Mesenteric fat pad (tissue), 1 donor: ENCODE data around the gene RAB6B. TPM values are rescaled to one million over a fixed set of nuclear protein-coding genes. Genes with fewer than 3 reads are reported as not detected.
"Not testable (repeated sequence)": the region's sequence is repeated elsewhere in the genome, so short reads cannot be mapped to it uniquely, and the experiment has no call there.

Experiments
- DNase-seq: peaks from one replicate; pipeline ENCODE4 v3.0.0-alpha.2; 2020; ENCODE audit warnings: low spot score
- total RNA-seq: library from RNA; stranded (reverse); fragmentation: NEBNext Ultra II Directional; extraction: Animal tissue kit (Norgen Biotek cat#: 25700); gene quantifications from one replicate; pipeline ENCODE4 v1.2.1, GENCODE V29; 2021
- donor health status: DM: yes; HTN: yes; CAD: no.

Gene RAB6B
- total RNA-seq, 1 donor from 2014 or later: 64.8 TPM

DNA sequence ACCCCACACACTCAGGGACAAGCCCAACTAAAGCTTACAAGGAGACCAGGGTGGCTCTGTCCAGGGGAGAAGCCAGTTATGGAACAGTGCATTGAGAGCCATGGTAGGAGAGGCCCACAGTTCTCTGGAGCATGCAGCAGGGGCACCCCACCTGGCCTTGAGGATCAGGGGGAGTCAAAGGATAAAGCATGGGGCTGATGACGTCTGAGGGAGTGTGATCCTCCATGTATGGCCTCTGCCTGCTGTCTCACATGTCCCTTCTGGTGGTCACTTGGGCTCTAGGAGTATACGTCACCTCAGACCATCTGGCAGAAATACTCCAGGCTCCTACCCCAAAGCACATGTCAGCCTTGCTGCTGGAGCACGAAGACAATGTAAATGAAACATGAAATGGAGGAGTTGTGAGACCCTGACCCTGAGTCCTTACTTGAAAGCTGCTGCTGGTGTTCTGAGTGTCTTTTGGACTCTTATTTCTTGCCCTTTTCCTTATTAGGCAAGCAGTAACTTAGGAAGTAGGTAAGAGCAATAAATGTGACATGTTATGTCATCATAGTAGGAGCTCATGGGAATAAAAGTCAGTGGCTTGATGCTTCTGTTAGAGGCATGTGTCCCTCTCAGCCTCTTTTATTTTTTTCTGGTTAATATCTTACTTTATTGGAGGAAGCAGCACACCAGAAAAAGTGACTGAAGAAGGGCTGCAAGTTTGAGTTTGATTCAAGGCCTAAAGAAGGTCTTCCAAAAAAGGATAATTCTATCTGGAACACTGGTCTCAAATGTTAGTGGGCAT, 74.6 kb downstream of the RAB6B start:
- no peak for DNase-seq

- no peak for DNase-seq
Observed at GRCh38 chr3:133820129-133820528, 75.6 kb downstream of the RAB6B start.

DNA sequence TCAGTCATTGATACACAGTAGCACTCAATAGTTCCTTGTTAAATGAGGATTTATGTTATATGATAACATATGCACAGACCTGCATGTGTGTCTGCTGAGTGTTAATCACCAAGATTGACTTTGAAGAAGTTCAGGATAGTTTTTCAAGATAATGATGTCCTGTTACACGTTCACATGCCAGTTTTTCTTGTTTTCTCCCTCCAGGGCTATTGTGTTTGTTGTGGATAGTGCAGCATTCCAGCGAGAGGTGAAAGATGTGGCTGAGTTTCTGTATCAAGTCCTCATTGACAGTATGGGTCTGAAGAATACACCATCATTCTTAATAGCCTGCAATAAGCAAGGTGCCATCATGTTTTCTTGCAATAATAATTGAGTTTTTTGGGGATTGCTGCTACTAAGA, 80.3 kb downstream of the RAB6B start:
- DNase-seq: no peak

DNA sequence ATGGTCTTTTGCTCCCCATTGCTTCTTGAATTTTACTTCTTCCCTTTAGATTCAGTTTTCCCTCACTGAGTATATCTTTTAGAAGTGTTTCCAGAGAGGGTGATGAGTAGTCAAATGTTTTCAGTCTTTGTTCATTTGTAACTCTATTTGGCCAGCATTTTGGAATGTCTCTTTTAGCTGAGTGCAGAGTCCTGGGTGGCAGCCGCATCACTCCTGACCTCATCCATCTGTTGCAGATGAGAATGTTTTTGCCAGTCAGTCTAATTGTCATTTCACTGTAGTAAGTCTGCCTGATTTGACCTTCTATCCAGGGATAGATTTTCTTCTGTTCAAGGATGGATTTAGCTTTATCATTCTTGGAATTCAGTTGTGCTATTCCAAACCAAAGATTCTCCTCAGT, 82.8 kb downstream of the RAB6B start:
- DNase-seq: no peak

DNA sequence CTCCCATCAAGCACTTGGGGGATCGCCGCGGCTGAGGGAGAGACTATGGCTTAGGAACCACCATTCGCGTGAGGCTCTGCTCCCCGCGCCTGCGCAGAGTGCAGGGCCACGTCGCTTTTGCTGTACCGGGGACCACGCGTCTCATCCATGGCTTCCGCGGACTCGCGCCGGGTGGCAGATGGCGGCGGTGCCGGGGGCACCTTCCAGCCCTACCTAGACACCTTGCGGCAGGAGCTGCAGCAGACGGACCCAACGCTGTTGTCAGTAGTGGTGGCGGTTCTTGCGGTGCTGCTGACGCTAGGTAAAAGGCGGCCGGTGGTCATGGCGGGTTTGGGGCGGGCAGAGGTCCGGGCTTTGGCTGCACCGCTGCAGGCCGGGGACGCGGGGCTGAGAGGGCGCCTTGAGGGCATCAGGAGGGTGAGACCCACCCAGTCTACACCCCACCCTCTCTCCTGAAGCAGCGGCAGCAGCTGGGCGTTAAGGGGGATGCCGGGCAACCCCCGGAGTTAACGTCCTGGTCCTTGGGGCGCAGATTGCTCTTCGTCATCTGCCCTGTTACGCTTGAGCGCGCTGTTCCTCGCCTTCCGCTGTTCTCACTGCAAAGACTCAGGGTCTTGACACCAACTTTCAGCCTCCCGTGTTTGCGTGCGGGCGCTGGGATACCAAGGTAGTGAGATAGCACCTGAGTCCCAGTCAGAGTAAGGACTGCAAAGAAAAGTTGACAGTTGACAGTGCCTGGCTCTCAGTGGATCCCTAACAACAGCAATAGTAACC, 89.8 kb downstream of the RAB6B start, which contains the start of gene SRPRB:
SRPRB (plus strand) TSS at position 114 of the 774 bp plus-strand sequence; CDS start at position 148, 34 bp downstream.
- peak; percentile 96 for DNase-seq

GRCh38 chr3:133805384-133805701, 90.3 kb downstream of the RAB6B start:
- no peak for DNase-seq

DNA sequence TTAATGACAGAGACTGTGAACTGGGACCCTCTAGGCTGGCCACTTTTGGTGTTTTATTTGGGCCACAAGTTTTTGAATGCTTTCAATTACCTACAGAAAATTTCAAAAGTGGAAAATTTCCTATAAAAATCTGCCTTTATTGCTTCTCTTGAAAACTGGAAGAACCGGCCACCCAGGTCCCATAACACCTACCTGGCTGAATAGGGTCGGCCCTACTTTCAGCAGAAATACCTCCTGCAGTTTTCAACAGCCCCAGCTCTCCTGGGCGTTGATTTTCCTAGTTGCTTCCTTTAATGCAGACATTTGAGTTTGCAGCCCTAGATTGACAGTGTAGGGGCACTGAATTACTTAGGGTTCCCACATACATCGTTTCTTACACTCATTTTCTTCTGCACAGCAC, 90.8 kb downstream of the RAB6B start:
- no peak for DNase-seq

DNA sequence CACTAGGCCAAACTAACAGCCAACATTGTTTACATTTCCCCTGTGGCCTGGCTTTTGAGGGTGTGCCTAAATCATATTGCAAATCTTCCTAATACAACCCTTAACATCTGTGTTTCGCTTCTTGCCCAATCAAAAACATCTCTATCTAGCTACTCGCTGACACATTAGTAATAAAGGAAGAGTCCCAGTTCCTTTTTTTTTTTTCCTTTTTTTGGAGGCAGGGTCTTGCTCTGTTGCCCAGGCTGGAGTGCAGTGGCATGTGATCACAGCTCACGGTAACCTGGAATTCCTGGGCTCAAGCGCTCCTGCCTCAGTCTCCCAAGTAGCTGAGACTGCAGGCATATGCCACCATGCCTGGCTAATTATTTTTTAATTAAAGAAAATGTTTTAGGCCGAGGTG, 92.2 kb downstream of the RAB6B start:
- no peak for DNase-seq

GRCh38 chr3:133799794-133800585, 95.7 kb downstream of the RAB6B start:
- DNase-seq: no peak

- no peak for DNase-seq
Observed at GRCh38 chr3:133797396-133798105, 98.1 kb downstream of the RAB6B start.

DNA sequence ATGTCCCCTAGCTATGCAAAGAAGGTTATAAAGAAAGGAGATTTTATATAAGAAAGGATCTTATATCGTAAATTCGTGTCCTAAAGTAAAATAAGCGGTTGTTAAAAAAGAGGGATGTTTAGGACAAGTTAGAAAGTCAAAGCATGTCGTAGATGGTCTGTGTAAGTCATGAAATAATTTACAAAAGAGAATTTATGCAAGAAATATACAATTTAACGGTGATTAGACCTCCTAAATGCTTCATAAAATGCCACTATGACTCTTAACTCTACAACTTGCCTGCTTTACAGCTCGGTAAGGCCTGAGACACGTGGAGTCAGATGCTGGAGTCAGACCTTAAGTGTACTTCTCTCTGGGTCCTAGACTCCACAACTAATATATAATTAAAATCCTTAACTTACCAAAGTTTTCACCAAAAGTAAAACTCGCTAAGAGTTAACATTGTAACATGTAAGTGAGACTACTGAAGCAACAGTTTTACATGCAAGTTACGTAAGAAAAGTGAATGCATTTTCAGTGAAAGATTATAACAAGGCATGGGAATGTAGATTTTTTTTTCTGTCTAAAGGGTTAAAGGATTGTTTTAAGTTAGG, 103.4 kb downstream of the RAB6B start:
- DNase-seq: no peak

DNA sequence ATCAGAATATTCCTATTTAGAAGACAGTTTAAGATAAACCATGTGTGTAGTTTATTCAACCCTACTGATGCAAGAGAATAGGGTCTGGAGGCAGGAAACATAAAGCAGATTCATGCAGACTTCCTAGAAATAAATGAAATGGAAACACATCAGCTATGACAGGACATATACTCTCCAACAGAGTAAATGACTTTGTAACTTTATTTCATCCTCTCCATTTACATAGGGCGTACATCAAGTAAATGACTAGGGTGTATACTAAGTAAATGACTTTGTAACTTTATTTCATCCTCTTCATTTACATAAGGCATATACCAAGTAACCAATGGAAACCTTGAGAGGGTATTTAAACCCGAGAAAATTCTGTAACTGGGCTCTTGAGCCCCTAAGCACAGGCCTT, 107.7 kb downstream of the RAB6B start:
- no peak for DNase-seq

GRCh38 chr3:133783762-133784161, 111.9 kb downstream of the RAB6B start:
- DNase-seq: no peak

- no peak for DNase-seq
Observed at GRCh38 chr3:133782454-133782853, 113.2 kb downstream of the RAB6B start.

- DNase-seq: no peak
Observed at GRCh38 chr3:133781570-133781969, 114.1 kb downstream of the RAB6B start.

DNA sequence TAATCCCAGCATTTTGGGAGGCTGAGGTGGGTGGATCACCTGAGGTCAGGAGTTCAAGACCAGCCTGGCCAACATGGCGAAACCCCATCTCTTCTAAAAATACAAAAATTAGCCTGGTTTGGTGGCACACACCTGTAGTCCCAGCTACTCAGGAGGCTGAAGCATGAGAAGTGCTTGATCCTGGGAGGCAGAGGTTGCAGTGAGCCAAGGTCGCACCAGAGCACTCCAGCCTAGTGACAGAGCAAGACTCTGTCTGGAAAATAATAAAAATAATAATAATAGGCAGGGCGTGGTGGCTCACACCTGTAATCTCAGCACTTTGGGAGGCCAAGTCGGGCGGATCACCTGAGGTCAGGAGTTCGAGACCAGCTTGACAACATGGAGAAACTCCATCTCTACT, 114.9 kb downstream of the RAB6B start:
- not testable (repeated sequence) for DNase-seq

GRCh38 chr3:133779626-133780203, 116.0 kb downstream of the RAB6B start:
- no peak for DNase-seq

DNA sequence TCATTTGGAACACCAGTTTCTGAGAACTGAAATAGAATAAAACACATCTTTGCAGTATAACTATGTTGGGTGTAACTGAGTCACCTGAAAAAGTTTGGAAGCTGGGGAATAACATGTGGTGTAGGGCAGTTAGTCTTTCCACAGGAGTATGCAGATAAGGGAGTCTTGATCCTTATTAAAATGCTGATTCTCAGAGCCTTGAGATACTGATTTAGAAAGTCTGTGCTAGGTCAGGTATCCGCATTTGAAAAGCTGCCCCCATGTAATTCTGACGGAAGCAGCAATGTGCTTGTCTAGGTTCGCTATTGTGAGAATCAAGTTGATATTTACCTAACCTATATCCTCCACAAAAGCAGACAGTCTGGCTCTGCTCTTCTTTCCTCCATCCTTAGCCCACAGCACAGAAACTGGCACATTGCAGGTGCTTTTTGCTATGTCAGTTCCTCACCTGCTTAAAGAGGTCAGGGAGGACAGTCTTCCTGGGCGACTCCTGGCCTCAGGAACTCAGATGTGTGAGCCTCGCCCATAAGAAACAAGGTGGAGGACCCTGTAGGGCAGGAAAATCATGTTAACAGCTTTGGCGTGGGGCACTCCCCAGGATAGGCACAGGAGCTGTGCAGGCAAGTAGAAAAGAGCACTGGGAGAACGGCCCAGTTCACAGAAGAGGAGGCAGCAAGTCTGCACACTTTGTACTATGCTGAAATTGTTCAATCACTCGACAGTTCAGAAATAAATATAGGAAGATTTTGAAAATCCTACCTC, 117.7 kb downstream of the RAB6B start:
- no peak for DNase-seq

GRCh38 chr3:133776794-133777438, 118.8 kb downstream of the RAB6B start:
- no peak for DNase-seq
